NK-92 (cell line): ENCODE measurements around the gene TRDMT1.

Experiments
- DNase-seq: peaks from one replicate; lab custom pipeline; 2025; ENCODE audit not compliant: unreplicated experiment; lab: John Stamatoyannopoulos, UW

TRDMT1 gene

DNA sequence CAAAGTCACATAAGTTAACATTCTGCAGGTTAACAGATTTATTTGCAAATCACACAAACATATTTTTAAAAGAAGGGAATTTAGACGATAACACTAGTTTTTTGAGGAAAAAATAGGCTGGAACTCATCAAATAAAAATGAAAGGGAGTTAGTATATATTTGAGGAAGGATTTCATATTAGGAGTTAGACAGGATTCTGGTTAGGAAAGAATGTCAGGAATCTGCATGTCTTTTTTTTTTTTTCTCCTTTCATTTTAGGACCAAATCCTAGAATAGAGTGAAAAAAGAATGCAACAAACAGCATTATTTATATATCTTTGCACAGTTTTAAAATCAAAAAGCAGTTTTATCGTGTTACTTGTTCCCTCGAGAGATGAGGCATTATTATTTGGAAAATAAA lies 8.9 kb upstream of the TRDMT1 start:
- DNase-seq, result no peak

DNA sequence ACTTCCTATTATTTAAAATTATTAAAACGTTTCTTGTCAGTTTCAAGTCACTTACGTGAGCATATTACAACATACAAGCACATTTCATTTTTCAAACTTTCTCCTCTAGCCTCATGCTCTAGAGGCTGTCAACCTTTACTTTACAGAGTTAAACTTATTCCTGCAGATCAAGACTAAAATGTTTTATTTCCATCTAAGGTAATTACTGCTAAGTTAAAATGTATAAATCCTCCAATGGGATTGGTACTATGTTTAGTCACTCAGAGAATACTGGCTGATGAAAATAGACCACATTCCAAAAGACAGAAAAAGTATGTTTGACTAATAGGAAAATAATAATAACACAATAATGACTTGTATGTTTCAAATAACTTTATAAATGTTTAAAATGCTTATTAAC lies 8.4 kb upstream of the TRDMT1 start:
- DNase-seq, result no peak

DNA sequence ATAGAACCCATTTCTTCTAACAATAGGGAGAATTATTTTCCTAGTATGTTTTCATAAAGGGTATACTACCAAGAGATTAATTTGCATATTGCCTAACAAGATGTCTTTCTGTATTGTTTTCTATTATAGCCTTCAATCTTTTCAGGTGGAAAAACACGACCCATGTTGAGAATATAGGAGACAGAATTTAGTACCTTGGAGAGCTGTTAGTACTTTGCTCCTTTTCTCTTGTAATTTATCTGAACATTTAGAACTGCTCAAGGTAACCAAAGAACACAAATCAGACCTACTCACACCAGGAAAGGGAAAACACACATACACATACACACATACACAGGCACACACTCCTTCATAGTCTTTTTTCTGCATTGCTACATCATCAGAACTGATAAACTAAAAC lies 7.8 kb upstream of the TRDMT1 start:
- DNase-seq, result no peak

DNA sequence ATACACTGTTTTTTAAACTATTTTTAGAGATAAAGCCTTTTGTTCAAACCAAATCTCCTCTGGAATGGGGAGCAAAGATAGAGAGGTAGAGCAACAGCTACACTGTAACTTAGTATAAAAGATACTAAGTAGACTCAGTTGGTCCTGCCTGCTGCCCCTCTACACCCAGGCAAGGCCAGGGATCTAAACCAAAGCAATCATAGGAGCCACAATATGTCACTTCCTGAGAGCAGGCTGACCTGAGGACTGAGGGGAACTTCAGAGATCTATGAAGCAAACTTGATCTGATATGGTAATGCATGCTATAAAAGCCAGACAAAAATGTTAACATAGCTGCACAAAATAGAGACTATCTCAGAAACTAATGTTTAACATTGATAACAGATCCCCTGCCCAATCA lies 7.0 kb upstream of the TRDMT1 start:
- DNase-seq, result no peak

DNA sequence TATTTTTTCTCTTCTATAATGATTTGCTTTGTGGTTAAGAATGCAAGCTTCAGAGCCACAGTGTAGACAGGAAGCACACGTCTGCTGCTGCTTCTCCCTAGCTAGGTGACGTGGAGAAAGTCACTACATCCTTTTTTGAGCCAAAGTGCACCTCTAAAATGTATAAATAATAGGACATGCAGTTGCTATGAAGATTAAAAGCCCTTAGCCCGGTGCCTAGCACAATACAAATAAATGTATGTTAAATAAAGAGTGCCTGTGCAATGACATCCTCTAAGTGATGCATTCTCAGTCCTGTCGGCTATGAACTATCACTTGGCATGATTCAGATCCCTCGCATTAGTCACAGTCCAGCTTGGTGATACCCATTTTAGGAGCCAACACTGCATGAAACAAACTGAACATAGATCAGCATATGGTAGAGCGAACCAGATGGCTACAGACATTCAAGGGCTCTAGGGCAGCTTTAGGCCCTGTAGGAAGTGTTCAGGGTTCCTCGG lies 4.8 kb upstream of the TRDMT1 start:
- no peak for DNase-seq

DNA sequence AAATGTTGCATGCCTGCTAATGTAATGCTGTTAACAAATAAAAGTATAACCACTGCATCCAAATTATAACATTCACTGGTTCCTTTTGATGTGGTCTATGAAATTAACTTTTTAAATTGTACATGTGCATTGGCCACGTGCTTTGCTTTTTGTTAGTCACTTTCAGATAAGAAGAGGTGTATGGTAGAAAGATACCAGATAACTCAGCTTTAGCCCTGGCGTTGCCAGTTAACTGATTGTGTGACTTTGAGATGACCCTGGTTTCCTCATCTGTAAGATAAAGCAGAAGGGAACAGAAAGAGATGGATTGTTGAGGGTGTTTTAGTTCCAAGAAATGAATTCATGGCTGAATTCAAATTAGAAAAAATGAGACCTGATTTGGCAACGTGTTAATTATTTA lies 1.9 kb upstream of the TRDMT1 start:
- no peak for DNase-seq

DNA sequence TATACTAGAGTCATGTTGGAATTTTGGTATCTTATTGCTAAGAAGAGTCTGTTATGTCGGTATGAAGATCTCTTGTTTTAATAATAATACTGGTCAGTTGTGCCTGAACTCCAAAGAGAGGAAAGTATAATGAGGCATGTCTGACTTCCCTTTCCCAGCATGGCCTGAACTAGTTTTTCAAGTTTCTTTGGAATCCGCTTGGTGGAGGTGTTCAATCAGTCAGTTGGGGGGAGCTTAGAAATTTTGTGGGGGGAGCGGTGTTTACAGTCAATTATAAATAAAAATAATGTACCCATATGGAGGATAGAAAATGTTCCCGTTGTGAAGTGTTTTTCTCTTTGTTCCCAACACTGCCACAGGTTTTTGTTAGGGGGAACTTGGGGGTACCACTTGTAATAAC lies 1.5 kb upstream of the TRDMT1 start:
- no peak for DNase-seq

DNA sequence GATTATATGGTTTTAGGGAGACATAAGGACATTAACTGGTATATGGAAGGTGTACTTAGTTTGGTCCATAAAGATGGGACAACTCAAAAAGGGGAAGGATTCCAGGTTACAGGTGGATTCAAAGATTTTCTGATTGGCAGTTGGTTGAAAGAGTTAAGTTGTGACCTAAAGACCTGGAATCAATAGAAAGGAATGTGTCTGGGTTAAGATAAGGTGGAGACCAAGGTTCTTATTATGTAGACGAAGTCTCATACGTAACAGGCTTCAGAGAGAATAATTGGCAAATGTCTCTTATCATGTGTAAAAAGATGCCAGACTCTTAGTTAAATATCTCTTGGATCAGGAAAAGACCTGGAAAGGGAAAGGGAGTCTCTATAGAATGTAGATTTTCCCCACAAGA lies 1.0 kb upstream of the TRDMT1 start:
- no peak for DNase-seq

DNA sequence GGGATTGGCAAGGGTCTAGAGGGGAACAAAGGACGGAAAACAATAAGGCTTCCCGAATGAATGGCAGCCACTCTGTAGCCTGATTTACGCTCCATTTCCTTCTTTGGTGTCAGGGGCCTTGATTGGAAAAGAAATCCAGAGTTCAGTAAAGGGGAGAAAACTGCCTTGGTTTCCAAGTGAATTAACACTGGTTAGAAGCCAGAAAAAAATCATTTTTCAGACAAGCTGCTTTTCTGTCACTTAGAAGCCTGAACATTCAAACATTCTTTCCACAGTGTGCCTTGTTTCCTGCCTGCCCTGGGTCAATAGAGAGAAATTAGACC lies 283 bp upstream of the TRDMT1 start:
- DNase-seq, result no peak

DNA sequence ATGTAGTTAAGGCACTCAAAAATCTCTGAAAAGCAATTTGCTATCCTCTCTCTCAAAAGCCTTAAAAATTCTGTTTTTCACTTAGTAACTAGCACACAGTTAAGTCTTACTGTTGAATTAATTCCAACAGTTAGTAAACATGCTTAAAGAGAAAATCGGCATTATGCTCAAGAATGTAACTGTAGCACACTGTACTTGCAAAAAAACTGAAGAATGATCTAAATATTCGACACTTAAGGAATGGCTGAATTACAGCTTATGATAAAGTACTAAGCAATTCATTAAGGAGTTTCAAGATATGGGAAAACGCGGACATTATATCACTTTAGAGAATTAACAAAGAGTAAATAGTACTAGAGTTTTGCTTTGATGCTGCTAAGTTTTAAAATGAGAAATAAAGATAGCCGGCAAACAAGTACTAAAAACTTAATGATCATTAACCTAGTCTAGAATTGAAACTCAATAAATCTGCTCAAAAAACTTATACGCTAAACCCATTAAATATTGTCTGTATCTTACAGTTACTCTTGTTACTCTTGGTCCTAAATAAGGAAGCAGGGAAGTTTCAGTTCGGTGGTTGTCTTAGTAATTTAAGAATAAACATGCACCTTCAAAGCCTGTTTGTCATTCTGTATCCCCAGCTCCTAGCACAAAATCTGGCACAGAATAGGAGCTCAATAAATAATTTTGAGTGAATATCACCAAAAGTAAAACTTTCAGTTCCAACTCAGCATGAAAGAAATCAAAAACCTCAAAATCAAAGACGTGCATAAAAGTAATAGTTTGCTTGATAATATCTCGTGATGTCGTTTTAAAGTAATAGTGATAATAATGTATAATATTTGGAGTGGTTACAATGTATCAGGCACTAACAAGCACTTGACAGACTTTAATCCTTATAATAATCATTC lies 1.2 kb downstream of the TRDMT1 start:
- no peak for DNase-seq

DNA sequence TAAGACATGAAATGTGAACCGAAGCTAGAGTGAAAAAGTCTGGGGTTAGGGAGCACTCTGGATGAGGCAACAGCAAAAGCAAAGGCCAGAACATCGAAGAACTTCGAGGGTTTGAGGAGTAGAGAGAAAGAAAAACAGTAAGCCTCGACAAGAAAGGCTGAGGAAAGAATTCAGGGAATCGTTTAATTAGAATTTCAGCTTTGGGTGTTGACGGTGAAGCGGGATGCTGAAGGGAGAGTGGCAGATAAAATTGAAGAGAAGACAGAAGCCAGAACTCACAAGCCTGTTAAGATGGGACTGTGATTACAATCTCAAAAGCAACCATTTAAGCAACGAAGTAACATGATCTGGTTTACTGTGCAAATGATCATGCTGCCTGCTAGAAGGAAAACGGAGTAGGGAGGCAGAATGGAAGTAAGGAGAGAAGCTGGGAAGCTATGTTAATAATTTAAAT lies 2.1 kb downstream of the TRDMT1 start:
- no peak for DNase-seq

DNA sequence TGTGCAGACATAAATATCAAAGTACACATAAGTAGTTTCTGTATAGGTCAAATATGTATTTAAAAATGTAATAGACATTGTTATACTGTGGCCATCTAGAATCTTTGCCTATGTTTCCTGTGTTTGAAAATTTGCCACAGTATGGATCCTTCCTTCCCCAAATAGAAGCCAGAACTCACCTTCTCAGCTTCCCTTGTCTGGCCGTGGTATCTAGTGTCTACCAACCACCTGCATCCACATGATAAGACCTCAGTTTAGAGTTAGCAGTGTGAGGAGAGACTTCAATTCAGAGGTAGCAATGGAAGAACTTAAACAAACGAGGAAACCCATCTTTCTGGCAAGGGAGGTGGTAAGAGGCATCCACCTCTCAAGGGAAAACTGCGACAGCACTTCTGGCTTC lies 4.9 kb downstream of the TRDMT1 start:
- DNase-seq, result no peak

DNA sequence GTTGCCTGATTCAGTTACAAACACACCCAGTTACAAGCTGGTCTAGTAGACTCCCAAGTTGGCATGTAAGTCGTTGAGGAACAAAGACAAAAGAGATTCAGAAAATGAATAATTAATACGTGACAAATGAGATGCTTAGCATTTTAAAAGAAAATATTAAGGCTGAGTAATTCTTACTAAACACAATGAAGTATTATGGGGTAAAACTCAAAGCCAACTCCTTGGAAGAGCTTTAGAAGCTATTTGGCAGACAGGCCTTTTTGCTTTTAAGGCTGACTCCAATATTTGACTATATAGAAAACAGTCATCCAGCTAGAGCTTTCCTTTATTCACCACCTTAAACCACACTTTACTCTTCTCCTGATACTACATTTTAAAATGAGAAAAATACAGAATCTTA lies 5.4 kb downstream of the TRDMT1 start:
- no peak for DNase-seq

DNA sequence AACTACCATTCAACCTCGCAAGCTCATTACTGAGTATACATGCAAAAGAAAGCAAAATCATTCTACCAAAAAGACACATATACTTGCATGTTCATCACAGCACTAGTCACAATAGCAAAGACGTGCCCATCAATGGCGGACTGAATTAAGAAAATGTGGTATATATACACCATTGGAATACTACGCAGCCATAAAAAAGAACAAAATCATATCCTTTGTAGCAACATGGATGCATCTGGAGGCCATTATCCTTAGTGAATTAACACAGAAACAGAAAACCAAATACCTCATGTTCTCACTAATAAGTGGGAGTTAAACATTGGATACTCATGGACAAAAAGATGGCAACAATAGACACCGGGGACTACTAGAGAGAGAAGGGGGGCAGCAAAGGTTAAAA lies 6.4 kb downstream of the TRDMT1 start:
- no peak for DNase-seq

DNA sequence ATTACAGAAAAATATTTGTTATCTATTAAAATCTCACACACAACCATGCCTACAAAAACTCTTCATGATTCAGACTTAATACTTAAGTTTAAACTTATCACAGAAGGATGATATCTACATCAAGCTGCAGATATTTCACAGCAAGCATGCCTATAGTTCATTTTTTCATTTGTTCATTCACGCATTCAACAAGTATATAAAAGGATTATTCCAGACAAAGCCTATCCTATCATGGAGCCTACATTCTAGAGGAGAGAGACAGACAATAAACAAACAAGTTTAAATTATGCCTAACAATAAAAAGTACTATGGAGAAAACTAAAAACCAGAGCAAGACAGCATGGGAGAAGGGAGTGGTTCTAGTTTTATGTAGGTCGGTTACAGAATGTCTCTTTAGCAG lies 10.9 kb downstream of the TRDMT1 start:
- no peak for DNase-seq

DNA sequence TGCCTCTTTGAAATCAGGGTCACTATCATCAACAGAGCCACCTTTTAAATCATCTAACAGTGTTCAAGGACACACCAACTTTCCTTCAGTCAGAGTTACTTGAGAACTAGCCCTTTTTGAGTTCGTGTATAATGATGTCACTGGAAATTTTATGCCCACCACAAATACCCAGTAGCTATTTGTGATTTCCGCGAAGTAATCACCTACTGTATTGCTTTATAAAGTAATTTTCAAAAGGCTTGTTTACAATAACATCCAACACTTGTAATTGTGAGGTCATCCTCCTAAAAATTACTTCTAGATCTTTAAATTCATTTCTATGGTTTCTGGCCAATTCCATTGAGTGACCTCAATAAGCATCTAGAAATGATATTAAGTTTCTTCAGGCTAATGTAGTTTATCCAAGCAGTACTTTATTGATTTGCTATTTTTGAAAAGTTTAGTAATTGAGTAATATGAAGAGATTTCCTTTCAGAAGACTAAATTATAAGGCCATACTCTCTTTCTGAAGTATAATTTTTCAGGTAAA lies 12.8 kb downstream of the TRDMT1 start:
- no peak for DNase-seq

DNA sequence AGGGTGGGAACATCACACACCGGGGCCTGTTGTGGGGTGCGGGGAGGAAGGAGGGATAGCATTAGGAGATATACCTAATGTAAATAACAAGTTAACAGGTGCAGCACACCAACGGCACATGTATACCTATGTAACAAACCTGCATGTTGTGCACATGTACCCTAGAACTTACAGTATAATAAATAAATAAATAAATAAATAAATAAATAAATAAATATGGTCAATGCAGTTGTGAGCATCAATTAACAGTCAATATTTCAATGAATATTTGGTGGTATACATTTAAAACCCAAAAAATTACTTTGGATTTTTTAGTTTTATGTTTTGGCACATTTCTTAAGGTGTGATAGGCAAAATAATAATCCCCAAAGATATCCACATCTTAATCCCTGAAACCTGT lies 15.6 kb downstream of the TRDMT1 start:
- no peak for DNase-seq

DNA sequence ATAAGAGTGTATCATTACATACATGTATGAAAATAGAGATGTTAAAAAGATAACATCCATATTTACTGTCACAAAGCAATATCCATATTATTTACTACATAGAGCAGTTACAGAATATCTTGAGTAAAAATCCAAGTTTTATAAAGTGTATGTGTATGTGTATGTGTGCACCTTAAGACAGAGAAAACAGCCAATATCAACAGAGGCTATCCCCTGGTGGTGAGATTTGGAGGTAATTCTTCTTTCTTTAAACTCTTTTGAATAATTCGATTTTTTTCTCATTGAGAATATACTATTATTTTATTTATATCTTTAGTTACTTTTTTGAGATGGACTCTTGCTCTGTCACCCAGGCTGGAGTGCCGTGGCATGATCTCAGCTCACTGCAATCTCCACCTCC lies 18.4 kb downstream of the TRDMT1 start:
- DNase-seq, result no peak

DNA sequence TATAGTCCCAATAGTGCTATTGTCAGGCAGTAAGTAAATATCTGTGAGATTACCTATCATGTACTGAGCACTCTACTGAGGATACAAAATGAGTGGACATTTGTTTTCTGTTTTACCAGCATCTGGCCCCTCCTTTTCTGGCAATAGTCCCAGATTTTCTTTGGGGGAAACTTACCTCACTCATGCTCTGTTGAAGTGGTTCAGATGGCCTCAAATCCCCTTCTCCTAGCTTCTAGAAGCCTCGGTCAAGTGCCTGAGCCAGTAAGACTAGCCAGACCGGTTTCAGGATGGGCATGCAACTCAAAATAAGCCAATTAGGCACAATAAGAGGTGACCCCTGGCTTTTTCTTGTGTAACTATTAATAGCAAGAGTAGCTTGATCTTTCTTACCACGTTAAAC lies 19.7 kb downstream of the TRDMT1 start:
- no peak for DNase-seq

DNA sequence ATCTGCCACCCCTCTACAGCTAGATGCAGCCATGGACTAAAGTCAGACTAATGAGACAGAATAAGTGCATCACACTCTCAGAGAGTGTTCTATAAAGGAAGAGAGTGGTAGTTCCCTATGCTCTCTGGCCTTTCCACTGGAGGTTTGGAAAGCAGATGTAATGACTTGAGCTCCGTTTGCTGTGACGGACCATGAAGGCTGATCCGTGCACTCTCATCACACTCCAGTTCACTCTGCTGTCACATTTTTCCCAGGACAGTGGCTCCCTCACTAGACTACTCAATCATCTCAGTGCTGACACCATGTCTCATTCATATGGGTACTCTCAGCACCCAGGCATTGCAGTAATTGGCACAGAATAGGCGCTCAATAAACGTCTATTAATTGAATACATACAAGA lies 20.4 kb downstream of the TRDMT1 start:
- DNase-seq, result no peak

DNA sequence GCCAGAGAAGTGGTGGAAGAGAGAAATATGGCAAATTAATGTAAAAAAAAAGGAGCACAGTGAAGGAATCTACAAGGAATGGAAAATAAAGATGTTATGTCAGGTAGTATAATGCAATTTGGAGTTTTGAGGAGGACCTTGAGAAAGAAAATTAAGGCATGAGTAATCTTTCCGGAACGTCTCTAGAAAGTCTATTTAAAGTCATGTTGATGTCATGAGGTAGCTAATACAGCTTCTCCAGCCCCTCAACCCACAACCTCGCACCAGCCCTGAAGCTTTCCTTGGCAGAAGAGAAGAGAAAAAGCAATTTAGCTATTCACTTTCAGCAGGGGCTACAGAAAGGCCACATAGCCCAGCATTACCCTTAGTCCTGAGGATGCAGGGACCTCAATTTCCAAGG lies 22.5 kb downstream of the TRDMT1 start:
- DNase-seq, result no peak

DNA sequence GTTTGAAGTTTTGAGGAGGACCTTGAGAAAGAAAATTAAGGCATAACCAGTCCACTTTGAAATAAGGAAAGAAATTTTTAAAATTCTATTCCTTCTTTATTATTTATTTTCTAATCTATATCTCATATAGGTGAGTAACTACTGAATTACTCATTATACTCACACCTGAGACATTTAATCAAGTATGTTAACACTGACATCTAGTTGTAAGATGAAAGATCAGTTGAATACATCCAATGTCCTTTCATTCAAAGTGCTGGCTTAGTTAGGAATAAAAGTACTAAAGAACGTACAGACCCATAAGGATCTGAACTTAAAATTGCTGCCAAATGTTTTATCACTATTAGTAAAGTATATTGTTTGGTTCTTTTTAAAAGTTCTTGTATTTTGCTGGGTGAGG lies 23.5 kb downstream of the TRDMT1 start:
- DNase-seq, result no peak

DNA sequence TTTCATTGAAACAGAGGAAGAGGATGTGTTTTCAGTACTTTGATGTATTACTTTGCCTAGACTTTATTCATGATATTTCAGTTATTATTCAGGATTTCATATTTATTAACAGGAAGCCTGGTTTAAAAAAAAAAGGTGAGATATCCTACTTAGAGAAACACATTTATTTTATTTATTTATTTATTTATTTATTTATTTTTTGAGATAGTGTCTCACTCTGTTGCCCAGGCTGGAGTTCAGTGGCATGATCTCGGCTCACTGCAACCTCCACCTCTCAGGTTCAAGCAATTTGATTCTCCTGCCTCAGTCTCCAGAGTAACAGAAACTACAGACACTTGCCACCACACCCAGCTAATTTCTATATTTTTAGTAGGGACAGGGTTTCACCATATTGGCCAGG lies 24.5 kb downstream of the TRDMT1 start:
- DNase-seq, result no peak
